ENCODE data around the gene HSD17B2.

DNA sequence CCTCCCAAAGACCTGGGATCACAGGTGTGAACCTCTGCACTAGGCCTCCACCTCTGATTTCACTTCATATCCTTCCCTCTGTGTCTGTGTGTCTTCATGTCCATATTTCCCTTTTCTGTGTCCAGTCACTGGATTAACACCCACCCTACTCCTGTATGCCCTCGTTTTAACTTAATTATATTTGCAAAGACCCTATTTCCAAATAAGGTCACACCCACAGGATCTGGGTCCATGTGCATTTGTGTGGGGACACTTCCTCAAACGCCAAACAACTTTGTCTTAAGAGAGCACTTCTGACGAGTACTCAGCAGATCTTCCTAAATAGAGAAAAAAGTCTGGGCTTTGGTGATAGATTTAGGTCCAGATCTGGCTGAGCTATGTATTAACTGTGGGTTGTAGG is 78.7 kb downstream of the HSD17B2 start:
- no peak for TF ChIP-seq CTCF (conservative IDR thresholded peaks at IDR 0.05)
- TF ChIP-seq ZFX (IDR thresholded peaks at IDR 0.05), result no peak
